CD1c-positive myeloid dendritic cell (primary cell): Measurements from ENCODE around the gene UBA1.

ENCODE experiments used
- DNase-seq: peaks from one replicate; pipeline ENCODE4 v3.0.0-alpha.2; 2016; ENCODE audit errors: extremely low spot score

The UBA1 gene

DNA sequence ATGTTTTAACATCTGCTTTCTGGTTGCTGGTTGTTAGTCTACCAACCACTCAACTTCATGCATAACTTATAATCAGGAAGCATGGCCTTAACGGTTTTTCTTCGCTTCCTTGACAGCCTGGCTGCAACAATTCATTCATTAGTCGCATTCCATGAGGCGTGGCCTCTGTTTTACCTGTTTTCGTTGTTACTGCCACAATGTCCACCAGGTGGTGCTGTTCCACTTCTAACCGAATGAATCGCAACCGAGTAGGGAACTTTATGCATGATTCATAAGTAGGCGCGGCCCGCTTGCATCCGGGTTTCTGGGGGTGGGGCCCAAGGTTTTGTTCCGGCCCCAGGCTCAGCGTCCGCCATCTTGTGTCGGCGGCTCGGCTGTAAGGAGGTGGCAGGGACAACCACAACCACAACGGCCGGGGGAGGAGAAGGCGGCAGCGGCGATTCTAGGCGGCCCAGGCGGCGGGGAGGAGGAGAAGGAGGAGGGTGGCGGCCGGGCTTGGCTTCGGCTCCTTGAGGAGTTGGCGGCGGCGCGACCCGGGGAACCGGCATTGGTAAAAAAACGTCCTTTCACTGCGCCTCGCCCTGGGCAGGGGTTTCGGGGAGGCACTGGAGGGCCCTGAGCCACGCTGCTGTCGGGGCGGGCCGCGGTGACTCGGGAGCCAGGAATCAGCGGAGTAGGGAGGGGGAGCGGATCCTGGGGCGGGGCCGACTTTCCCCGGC is at the start of gene UBA1:
Gene UBA1, plus strand, starts transcription at position 355 of the 719 bp plus-strand sequence. CDS start 4,974 bp downstream, outside the sequence.
- DNase-seq, result peak; percentile 96

DNA sequence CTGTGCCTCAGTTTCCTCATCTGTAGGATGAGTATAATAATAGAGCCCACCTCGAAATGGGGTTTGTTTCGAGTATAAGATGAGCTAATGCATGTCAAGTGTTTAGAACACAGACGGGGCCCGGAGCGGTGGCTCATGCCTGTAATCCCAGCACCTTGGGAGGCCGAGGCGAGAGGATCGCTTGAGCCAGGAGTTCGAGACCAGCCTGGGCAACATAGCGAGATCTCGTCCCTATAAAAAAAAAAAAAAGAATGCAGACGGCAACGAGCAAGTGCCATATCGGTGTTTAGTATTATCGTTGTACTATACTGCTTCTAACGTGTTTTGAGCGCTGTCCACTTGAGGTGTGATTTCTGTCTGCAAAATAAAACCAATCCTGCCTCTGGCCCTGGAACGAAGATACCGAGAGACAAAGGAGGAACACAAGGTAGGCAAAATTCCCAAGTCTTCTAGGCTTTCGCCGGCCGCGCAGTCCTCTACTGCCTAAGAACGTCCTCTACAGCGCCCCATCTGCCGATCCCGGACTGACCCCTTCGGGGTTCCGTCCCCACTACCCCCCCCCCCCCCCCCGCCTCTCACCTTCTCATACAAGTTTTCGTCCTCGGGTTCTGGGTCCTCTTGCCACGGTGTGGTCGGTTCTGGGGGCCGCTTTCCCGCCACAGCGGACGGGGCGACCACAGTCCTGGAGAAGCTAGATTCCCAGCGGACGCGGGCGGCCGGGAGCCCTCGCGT is 49.6 kb upstream of the UBA1 start:
- peak; percentile 35 for DNase-seq

GRCh38 chrX:47144626-47145394 is 48.8 kb upstream of the UBA1 start, which contains the start of the genes NDUFB11 and RBM10:
NDUFB11 (minus strand) TSS chrX:47144702; CDS start chrX:47144679, 23 bp downstream.
RBM10 (plus strand) TSS chrX:47145221; CDS start chrX:47147482, 2,261 bp downstream.
- DNase-seq, result peak; percentile 94

GRCh38 chrX:47145395-47146120 is 48.1 kb upstream of the UBA1 start:
- DNase-seq, result no peak

- DNase-seq, result no peak
Observed at GRCh38 chrX:47146121-47146935, 47.3 kb upstream of the UBA1 start.

GRCh38 chrX:47146936-47147859 is 46.4 kb upstream of the UBA1 start:
- DNase-seq, result no peak

- no peak for DNase-seq
Observed at GRCh38 chrX:47148946-47149345, 44.7 kb upstream of the UBA1 start.

- no peak for DNase-seq
Observed at GRCh38 chrX:47151435-47151834, 42.2 kb upstream of the UBA1 start.

- DNase-seq, result no peak
Observed at GRCh38 chrX:47156611-47157520, 36.8 kb upstream of the UBA1 start.

DNA sequence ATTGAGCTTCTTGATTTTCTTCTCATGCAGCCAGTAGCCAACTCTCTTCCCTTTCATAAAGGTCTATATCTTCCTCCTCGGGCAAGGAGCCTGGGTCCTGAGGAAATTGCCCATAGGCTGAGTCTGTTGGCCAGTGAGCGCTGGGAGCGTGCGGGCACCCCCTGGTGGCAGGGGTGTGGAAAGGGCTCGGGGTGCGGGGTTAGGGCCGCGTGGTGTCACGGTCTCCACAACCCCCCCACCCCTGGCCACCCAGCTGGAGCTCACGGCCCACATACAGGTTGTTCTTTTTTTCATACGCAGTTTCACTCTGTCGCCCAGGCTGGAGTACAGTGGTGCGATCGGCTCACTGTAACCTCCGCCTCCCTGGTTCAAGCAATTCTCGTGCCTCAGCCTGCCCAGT is 35.5 kb upstream of the UBA1 start:
- DNase-seq, result no peak

- DNase-seq, result no peak
Observed at GRCh38 chrX:47158781-47159180, 34.8 kb upstream of the UBA1 start.

DNA sequence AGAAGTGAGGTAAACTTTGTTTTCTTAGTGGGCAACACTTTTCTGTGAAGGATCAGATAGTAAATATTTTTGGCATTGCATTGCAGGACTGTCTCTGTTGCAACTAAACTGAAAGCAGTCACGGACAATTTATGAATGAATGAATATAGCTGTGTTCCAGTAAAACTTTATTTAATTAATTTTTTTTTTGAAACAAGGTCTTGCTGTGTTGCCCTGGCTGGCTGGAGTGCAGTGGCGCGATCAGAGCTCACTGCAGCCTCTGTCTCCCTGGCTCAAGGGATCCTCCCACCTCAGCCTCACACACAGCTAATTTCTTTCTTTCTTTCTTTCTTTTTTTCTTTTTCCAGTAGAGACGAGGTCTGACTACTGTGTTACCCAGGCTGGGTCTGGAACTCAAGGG is 32.8 kb upstream of the UBA1 start:
- DNase-seq, result no peak

GRCh38 chrX:47162927-47163583 is 30.6 kb upstream of the UBA1 start:
- DNase-seq, result no peak

DNA sequence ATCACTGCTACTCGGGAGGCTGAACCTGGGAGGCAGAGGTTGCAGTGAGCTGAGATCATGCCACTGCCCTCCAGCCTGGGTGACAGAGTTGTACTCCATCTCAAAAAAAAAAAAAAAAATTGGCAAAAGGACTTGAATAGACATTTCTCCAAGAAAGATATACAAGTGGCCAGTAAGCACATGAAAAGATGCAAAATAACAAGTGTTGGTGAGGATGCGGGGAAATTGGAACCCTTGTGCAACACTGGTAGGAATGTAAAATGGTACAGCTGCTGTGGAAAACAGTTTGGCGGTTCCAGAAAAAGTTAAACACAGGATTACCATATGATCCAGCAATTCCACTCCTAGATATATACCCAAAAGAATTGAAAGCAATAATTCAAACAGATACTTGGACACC is 29.2 kb upstream of the UBA1 start:
- no peak for DNase-seq

DNA sequence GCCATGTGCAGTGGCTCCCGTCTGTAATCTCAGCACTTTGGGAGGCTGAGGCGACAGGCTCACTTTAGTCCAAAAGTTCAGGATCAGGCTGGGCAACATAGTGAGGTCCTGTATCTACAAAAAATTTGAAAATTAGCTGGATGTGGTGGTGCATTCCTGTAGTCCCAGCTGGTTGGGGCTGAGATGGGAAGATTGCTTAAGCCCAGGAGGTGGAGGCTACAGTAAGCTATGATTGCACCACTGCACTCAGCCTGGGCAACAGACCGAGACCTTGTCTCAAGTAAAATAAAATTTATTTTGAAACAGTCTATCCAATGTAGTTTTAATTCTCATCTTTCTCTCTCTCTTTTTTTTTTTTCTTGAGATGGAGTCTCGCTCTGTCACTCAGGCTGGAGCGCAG is 27.5 kb upstream of the UBA1 start:
- DNase-seq, result no peak

- no peak for DNase-seq
Observed at GRCh38 chrX:47168495-47169073, 25.0 kb upstream of the UBA1 start.

DNA sequence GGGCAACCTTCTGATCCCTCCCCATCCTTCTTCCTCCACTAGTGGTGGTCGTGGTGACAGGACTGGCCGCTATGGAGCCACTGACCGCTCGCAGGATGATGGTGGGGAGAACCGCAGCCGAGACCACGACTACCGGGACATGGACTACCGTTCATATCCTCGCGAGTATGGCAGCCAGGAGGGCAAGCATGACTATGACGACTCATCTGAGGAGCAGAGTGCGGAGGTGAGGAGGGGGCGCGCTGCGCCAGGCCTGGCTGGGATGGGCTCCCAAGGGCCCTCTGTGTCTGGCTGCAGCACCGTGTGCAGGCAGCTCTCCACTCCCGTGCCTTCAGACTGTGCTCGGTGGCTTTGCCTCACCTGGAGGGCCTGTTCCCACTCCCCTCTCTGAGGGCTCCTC is 24.4 kb upstream of the UBA1 start:
- DNase-seq, result no peak
